Tibial artery (tissue), 4 donors: ENCODE results near the gene COL18A1.

Experiments
- DNase-seq, 2 donors: peaks; one replicate each; pipeline ENCODE4 v3.0.0-alpha.2; 2019
- H3K27ac ChIP-seq, 2 donors: fragments of 200-600 bp; sonication (generic) in 1 of 2; 1 replicate in 1 of 2; 2 replicates in 1 of 2; pipeline ENCODE4 v1.5.1; 2018 to 2019; ENCODE audit warnings: mild to moderate bottlenecking in 1 of 2
- H3K27me3 ChIP-seq, 2 donors: fragments of 200-600 bp; sonication (generic) in 1 of 2; one replicate each; pipeline versions ENCODE4 v1.5.1 to v1.6.0; 2016 to 2019
- H3K36me3 ChIP-seq, 3 donors: fragments of 200-600 bp; sonication (generic) in 2 of 3; one replicate each; pipeline ENCODE4 v1.5.1; 2016 to 2019; ENCODE audit warnings: mild to moderate bottlenecking in 2 of 3
- H3K4me1 ChIP-seq, 4 donors: fragments of 200-600 bp; sonication (generic) in 2 of 4; 1 replicate in 3 of 4; 2 replicates in 1 of 4; pipeline ENCODE4 v1.5.1; 2016 to 2019
- H3K4me3 ChIP-seq, 2 donors: fragments of 200-600 bp; sonication (generic) in 1 of 2; 1 replicate in 1 of 2; 2 replicates in 1 of 2; pipeline ENCODE4 v1.5.1; 2018 to 2019; ENCODE audit warnings: mild to moderate bottlenecking in 2 of 2
- H3K9me3 ChIP-seq, 3 donors: fragments of 200-600 bp; sonication (generic) in 1 of 3; one replicate each; pipeline ENCODE4 v1.5.1; 2016 to 2019
- CTCF ChIP-seq, 2 experiments: fragments of 200-600 bp in 1 of 2; fragments of 450-650 bp in 1 of 2; IDR thresholded peaks; one replicate each; pipeline ENCODE4 v1.5.1; 2017 to 2019; ENCODE audit warnings: antibody characterized with exemption in 2 of 2, mild to moderate bottlenecking in 1 of 2, moderate library complexity in 1 of 2
- intact Hi-C: fragments of 100-400 bp; cut with DNase I; formaldehyde crosslinking; loops from one replicate; pipeline ENCODE4 v1.15.0; 2023; ENCODE audit warnings: low total_unique reads

COL18A1 gene

GRCh38 chr21:45536301-45537081, 131.5 kb downstream of the COL18A1 start:
- Histone ChIP-seq H3K27me3 (peaks cover 0 to 4% of the 10 kb centered on the region in 2 donors), H3K9me3 (no peaks in the 10 kb centered on the region), H3K4me3 (no peak overlapping the region), H3K36me3 (peaks cover 0 to 4% (median 0%) of the 10 kb centered on the region in 3 donors), H3K27ac (no peak overlapping the region), H3K4me1 (peaks cover 0 to 5% (median 3%) of the 10 kb centered on the region in 4 donors)
- intact Hi-C loops: no loop called here
- no peak for TF ChIP-seq CTCF (IDR thresholded peaks at IDR 0.05)
- DNase-seq: peak in 1 of 2 donors; percentile 60

- H3K36me3 ChIP-seq: no peaks in the 10 kb centered on the region
- intact Hi-C loops: no loop called here
- peak; percentile 2 to 57 for DNase-seq
- no peak overlapping the region for H3K4me3 ChIP-seq
- no peak overlapping the region for H3K27ac ChIP-seq
- no peak for TF ChIP-seq CTCF (IDR thresholded peaks at IDR 0.05)
- H3K27me3 ChIP-seq: peaks cover 0 to 4% of the 10 kb centered on the region in 2 donors
- H3K9me3 ChIP-seq: no peaks in the 10 kb centered on the region
- H3K4me1 ChIP-seq: peaks cover 0 to 13% (median 10%) of the 10 kb centered on the region in 4 donors
Measured at GRCh38 chr21:45537111-45537745, 132.3 kb downstream of the COL18A1 start.

- H3K27ac ChIP-seq: no peak overlapping the region
- H3K4me3 ChIP-seq: no peak overlapping the region
- peaks cover 0 to 18% (median 12%) of the 10 kb centered on the region in 4 donors for H3K4me1 ChIP-seq
- H3K27me3 ChIP-seq: peaks cover 0 to 4% of the 10 kb centered on the region in 2 donors
- no peaks in the 10 kb centered on the region for H3K36me3 ChIP-seq
- intact Hi-C loops: no loop called here
- no peak for TF ChIP-seq CTCF (IDR thresholded peaks at IDR 0.05)
- no peaks in the 10 kb centered on the region for H3K9me3 ChIP-seq
- peak; percentile 12 to 45 for DNase-seq
Measured at GRCh38 chr21:45537746-45538291, 132.9 kb downstream of the COL18A1 start.

GRCh38 chr21:45538381-45539045, 133.5 kb downstream of the COL18A1 start:
- H3K36me3 ChIP-seq: no peaks in the 10 kb centered on the region
- peaks cover 0 to 23% (median 13%) of the 10 kb centered on the region in 4 donors for H3K4me1 ChIP-seq
- no peaks in the 10 kb centered on the region for H3K27me3 ChIP-seq
- no peak for TF ChIP-seq CTCF (IDR thresholded peaks at IDR 0.05)
- no peak overlapping the region for H3K27ac ChIP-seq
- peak; percentile 14 to 61 for DNase-seq
- intact Hi-C loops: no loop called here
- H3K4me3 ChIP-seq: no peak overlapping the region
- H3K9me3 ChIP-seq: no peaks in the 10 kb centered on the region

- DNase-seq: peak; percentile 18 to 58
- H3K9me3 ChIP-seq: no peaks in the 10 kb centered on the region
- intact Hi-C loops: no loop called here
- no peaks in the 10 kb centered on the region for H3K27me3 ChIP-seq
- H3K27ac ChIP-seq: no peak overlapping the region
- H3K36me3 ChIP-seq: no peaks in the 10 kb centered on the region
- peaks cover 0 to 23% (median 13%) of the 10 kb centered on the region in 4 donors for H3K4me1 ChIP-seq
- no peak for TF ChIP-seq CTCF (IDR thresholded peaks at IDR 0.05)
- no peak overlapping the region for H3K4me3 ChIP-seq
Measured at GRCh38 chr21:45539046-45539795, 134.3 kb downstream of the COL18A1 start.
